Neutrophil (primary cell): Measurements from ENCODE around the gene GMDS.

ENCODE experiments used
- H3K27ac ChIP-seq: fragments of 200-600 bp; sonication (generic); 2 replicates; pipeline ENCODE4 v1.5.1; 2016; ENCODE audit warnings: mild to moderate bottlenecking, moderate library complexity
- H3K27me3 ChIP-seq: fragments of 200-600 bp; sonication (generic); 2 replicates; pipeline ENCODE4 v1.6.0; 2016; ENCODE audit warnings: mild to moderate bottlenecking
- H3K36me3 ChIP-seq: fragments of 200-600 bp; sonication (generic); 2 replicates; pipeline ENCODE4 v1.5.1; 2017
- H3K4me1 ChIP-seq, 2 experiments: fragments of 200-600 bp in 1 of 2; sonication (generic) in 1 of 2; 1 replicate in 1 of 2; 2 replicates in 1 of 2; pipeline versions ENCODE4 v1.5.1 to v1.6.1; 2013 to 2016; ENCODE audit warnings: low read depth in 1 of 2, low read length in 1 of 2, mild to moderate bottlenecking in 1 of 2, moderate library complexity in 1 of 2; ENCODE audit not compliant: control insufficient read depth in 1 of 2, insufficient read depth in 1 of 2
- H3K4me3 ChIP-seq, 2 experiments: fragments of 200-600 bp in 1 of 2; sonication (generic) in 1 of 2; 1 replicate in 1 of 2; 2 replicates in 1 of 2; pipeline ENCODE4 v1.5.1; 2013 to 2016; ENCODE audit warnings: low read depth in 1 of 2, low read length in 1 of 2, mild to moderate bottlenecking in 1 of 2, moderate library complexity in 1 of 2
- H3K9me3 ChIP-seq: fragments of 200-600 bp; sonication (generic); 2 replicates; pipeline ENCODE4 v1.5.1; 2016
- CTCF ChIP-seq: fragments of 200-600 bp; sonication (generic); IDR thresholded peaks from 2 replicates; pipeline ENCODE4 v1.5.1; 2016; ENCODE audit warnings: antibody characterized with exemption

GMDS gene

DNA sequence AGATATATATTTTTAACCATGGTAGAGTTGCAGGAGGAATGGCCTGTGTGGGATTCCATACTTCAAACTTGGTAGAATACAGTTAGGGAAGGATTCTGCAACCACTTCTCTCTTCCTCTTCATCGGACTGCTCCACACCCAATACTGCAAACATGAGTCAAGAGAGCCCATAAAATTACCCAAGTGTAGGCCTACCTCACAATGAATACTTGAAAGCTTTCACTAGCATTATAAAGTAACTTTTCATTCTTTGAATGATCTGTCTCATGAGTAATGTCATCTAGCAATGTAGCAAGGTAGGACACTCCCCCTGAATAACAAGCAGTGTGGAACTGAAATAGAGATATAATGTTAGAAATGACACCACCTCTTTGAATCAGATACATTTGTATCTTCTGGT, 556.3 kb downstream of the GMDS start:
- H3K27me3 ChIP-seq = no peaks in the 10 kb centered on the region
- H3K9me3 ChIP-seq = no peaks in the 10 kb centered on the region
- no peaks in the 10 kb centered on the region for H3K36me3 ChIP-seq
- H3K27ac ChIP-seq = no peak overlapping the region
- no peak overlapping the region for H3K4me3 ChIP-seq
- TF ChIP-seq CTCF = no peak
- peaks cover 9 to 17% of the 10 kb centered on the region in 2 experiments for H3K4me1 ChIP-seq

DNA sequence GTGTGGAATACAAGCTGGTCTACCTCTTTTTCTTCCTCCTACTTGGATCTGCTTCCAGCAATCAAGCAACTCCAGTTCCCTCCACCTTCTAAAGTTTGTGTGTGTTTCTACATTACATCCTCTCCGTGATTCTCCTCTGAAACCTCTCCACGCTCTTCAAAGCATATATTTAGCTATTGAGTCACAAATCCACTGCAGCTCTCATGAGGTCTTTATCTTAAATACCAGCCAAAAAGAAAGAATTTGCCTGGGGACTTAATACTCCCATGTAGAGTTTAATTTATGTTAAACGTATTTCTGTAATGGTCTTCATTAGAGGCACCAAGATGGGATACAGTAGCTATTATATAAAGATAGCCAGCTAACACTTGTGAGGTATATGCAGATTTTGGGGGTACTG, 557.0 kb downstream of the GMDS start:
- Histone ChIP-seq H3K36me3 (no peaks in the 10 kb centered on the region), H3K27ac (no peak overlapping the region), H3K4me3 (no peak overlapping the region), H3K4me1 (peaks cover 9 to 17% of the 10 kb centered on the region in 2 experiments), H3K9me3 (no peaks in the 10 kb centered on the region), H3K27me3 (no peaks in the 10 kb centered on the region)
- no peak for TF ChIP-seq CTCF

DNA sequence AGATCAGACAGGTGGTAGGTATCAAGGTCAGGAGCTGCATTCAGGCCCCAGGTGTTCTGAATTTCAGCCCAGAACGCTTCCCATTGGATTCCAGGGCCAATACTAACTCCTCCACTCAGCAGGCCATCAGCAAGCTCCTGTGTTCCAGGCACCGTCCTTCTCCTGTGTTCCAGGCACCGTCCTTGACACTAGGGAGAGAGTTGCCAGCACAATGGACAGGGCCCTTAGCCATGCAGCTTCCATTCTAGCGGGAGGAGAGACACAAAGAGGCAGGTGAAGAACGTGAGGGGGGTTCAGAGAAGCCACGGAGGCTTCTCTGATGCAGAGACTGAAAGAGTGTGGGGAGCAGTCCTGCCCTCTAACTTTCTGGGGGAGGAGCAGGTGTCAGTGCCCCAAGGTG, 558.0 kb downstream of the GMDS start:
- H3K27me3 ChIP-seq = no peaks in the 10 kb centered on the region
- H3K4me3 ChIP-seq = no peak overlapping the region
- H3K9me3 ChIP-seq = no peaks in the 10 kb centered on the region
- H3K4me1 ChIP-seq = peaks cover 9 to 17% of the 10 kb centered on the region in 2 experiments
- H3K36me3 ChIP-seq = no peaks in the 10 kb centered on the region
- no peak for TF ChIP-seq CTCF
- H3K27ac ChIP-seq = no peak overlapping the region

DNA sequence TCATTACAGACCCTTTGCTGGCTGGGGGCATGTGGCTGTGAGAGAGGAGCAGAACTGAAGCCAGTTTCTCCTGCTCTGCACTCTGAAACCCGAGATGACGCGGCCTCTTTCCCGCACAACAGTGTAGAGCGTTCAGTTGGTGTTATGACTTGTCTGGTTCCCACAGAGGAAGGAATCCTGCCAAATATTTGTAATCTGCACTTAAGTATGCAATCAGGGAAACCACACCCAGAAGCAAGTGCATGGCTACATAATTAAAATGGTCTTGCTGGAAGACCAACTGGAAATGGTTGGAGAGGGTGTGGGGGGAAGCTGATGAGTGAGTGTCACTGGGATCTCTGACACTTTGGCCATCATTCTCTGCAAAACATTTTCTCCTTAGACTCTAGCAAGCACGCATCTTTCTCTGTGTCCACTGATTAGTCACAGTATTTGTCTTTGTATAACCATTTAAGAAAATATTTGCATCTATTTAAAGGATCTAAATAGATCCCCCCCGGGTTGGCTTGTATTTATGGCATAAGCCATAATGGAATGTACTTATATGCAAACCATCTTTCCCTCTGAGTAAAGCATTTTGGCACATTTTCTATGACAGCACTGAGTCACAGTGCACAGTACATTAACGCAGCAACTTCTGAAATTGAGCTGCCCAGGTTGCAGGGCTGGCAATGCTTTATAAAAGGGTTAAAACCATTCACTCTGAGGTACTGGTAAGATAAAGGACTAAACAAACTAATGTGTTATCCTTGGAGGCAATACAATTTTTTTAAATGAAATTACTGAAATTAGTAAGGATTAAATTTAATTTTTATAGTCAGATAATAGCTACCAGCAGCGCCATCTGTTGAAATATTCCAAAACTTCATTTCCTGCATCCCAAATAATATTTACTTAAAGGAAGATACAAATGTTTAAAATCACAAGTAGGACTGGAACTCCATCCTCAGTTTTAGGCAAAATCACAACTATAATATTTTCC, 559.0 kb downstream of the GMDS start:
- no peak overlapping the region for H3K27ac ChIP-seq
- TF ChIP-seq CTCF = no peak

DNA sequence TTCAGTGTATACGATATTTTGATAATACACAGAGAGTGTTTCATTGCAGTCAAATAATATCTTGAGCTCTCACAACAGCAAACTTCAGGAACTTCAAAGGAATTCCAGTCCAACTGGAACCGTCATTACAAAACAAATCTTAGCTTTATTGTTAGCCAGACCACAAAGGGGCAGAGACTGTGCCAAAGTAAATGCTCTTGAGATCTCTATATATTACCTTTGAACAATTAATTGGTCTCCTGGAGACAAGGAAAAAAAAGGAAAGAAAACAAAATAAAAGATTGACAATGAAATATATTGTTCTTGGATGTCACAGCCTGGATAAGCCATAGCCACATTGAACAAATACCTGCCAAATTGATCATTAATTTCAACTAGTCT, 565.7 kb downstream of the GMDS start:
- peaks cover 7 to 8% of the 10 kb centered on the region in 2 experiments for H3K4me1 ChIP-seq
- TF ChIP-seq CTCF = no peak
- no peaks in the 10 kb centered on the region for H3K36me3 ChIP-seq
- H3K9me3 ChIP-seq = no peaks in the 10 kb centered on the region
- H3K4me3 ChIP-seq = no peak overlapping the region
- no peak overlapping the region for H3K27ac ChIP-seq
- H3K27me3 ChIP-seq = no peaks in the 10 kb centered on the region

More for the DNA sequence above, 559.0 kb downstream of the GMDS start:
- H3K4me1 ChIP-seq = peaks cover 9 to 17% of the 10 kb centered on the region in 2 experiments
- no peaks in the 10 kb centered on the region for H3K9me3 ChIP-seq
- H3K4me3 ChIP-seq = no peak overlapping the region
- no peaks in the 10 kb centered on the region for H3K27me3 ChIP-seq
- H3K36me3 ChIP-seq = no peaks in the 10 kb centered on the region
